ENCODE measurements around the gene LENG8. TPM values are rescaled to one million over a fixed set of nuclear protein-coding genes. Genes with fewer than 3 reads are reported as not detected.
A peak's percentile ranks its signal among the peaks of the same experiment; 100 is the strongest.

Gene LENG8
- total RNA-seq, 4 donors from 2014 or later = 154 to 481 (median 360) TPM

- peak overlapping the region in 3 of 4 donors; percentile 35 to 71 (median 59) for H3K4me3 ChIP-seq
- DNase-seq = no peak
- H3K36me3 ChIP-seq = no peaks in the 10 kb centered on the region
- H3K27ac ChIP-seq = peak overlapping the region; percentile 66 to 99 (median 89)
- peaks cover 0 to 3% (median 0%) of the 10 kb centered on the region in 4 donors for H3K9me3 ChIP-seq
- TF ChIP-seq POLR2A (IDR thresholded peaks at IDR 0.05) = no peak
- TF ChIP-seq CTCF (IDR thresholded peaks at IDR 0.05) = no peak
- H3K27me3 ChIP-seq = no peaks in the 10 kb centered on the region
- peaks cover 0 to 33% (median 0%) of the 10 kb centered on the region in 4 donors for H3K4me1 ChIP-seq
These were observed 21.4 kb downstream of the LENG8 start for GRCh38 chr19:54470276-54470887.

GRCh38 chr19:54470991-54471782 lies 22.2 kb downstream of the LENG8 start:
- Histone ChIP-seq H3K36me3 (no peaks in the 10 kb centered on the region), H3K27me3 (no peaks in the 10 kb centered on the region), H3K27ac (peak overlapping the region; percentile 66 to 99 (median 89)), H3K9me3 (no peaks in the 10 kb centered on the region), H3K4me1 (peaks cover 0 to 32% (median 0%) of the 10 kb centered on the region in 4 donors), H3K4me3 (peak overlapping the region; percentile 35 to 71 (median 48))
- peak in 1 of 3 donors; percentile 77 for DNase-seq
- no peak for TF ChIP-seq CTCF (IDR thresholded peaks at IDR 0.05)
- TF ChIP-seq POLR2A (IDR thresholded peaks at IDR 0.05) = peak; percentile 5 to 24

- Histone ChIP-seq H3K9me3 (no peaks in the 10 kb centered on the region), H3K36me3 (no peaks in the 10 kb centered on the region), H3K4me1 (peaks cover 0 to 24% (median 0%) of the 10 kb centered on the region in 4 donors), H3K27ac (peak within 1 kb of the TSS; percentile 27 to 95 (median 73)), H3K27me3 (no peaks in the 10 kb centered on the region), H3K4me3 (peak within 1 kb of the TSS in 3 of 4 donors; percentile 17 to 72 (median 53))
- no peak for TF ChIP-seq CTCF (IDR thresholded peaks at IDR 0.05)
- TF ChIP-seq POLR2A (IDR thresholded peaks at IDR 0.05) = peak; percentile 25 to 79
- peak in 2 of 3 donors; percentile 80 to 83 for DNase-seq
These were observed 24.3 kb downstream of the LENG8 start, which contains the start of gene CDC42EP5 for GRCh38 chr19:54473071-54473891. Gene CDC42EP5, minus strand, starts transcription at chr19:54473296. Its CDS starts 7,749 bp downstream, at chr19:54465547.

DNA sequence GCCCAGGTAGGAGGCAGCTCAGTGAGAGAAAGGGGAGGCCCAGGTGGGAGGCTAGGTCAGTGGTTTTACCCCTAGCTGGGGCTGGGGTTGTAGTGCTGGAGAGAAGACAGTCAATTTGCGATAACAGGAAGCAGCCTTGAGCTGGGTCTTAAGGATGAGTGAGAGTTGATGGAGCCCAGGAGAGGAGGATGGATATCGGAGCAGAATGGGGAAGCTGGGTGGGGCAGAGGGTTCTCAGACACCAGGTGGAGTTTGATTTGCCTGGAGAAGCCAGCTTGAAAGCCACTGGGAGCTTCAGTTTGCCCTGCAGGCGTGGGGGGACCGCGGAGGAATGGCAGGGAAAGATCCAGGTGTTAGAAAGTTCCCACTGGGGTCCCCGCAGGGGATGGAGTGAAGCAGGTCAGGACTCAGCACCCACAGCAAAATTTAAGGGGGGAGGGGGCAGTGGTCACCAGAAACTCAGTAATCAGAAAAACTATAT lies 24.9 kb downstream of the LENG8 start:
- Histone ChIP-seq H3K4me1 (peaks cover 0 to 18% (median 0%) of the 10 kb centered on the region in 4 donors), H3K27ac (peak overlapping the region; percentile 27 to 95 (median 73)), H3K27me3 (no peaks in the 10 kb centered on the region), H3K36me3 (no peaks in the 10 kb centered on the region), H3K4me3 (peak overlapping the region in 2 of 4 donors; percentile 53 to 72), H3K9me3 (no peaks in the 10 kb centered on the region)
- TF ChIP-seq CTCF (IDR thresholded peaks at IDR 0.05) (no peak), POLR2A (IDR thresholded peaks at IDR 0.05) (no peak)
- no peak for DNase-seq

- peaks cover 0 to 9% (median 0%) of the 10 kb centered on the region in 4 donors for H3K4me1 ChIP-seq
- DNase-seq = no peak
- no peak overlapping the region for H3K4me3 ChIP-seq
- H3K27me3 ChIP-seq = no peaks in the 10 kb centered on the region
- H3K9me3 ChIP-seq = no peaks in the 10 kb centered on the region
- no peaks in the 10 kb centered on the region for H3K36me3 ChIP-seq
- H3K27ac ChIP-seq = no peak overlapping the region
- no peak for TF ChIP-seq CTCF (IDR thresholded peaks at IDR 0.05)
- TF ChIP-seq POLR2A (IDR thresholded peaks at IDR 0.05) = no peak
These were observed 26.7 kb downstream of the LENG8 start for GRCh38 chr19:54475706-54476105.

Measured in Peyer's patch (tissue), 4 donors.